ENCODE results near the gene CDYL2.

DNA sequence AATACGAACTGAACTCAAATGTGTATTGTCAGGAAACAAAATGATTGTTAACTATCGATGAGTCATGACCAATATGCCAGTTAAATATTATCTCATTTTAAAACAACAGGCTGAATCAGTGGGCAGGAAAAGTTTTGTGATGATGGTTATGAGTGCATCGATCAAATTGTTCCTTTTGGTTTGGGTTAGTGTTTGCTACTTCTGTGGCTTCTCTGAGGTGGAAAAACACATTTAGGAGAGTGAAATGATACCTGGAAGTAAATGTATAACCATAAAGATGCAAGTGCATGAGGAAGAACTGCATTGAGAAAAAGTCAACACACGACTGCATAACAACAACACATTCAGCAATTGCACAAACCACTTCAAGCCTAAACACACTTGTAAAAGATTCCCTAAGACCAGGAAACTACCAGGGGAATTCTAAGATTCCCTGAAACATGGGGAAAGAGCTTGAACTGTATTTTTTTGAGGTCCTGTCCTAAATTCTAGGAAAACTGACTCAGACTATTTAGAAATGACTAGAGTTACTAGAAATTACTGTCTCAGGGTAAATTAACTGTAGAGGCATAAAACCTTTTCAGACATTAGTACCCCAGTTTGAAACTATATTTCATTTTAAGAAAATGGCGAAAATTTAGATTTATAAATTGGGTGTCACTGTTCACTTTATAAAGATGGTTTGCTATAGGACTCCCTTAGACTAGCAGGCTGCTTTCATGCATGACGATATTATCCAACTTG is 44.8 kb downstream of the CDYL2 start:
- TF ChIP-seq, protein P1, sequence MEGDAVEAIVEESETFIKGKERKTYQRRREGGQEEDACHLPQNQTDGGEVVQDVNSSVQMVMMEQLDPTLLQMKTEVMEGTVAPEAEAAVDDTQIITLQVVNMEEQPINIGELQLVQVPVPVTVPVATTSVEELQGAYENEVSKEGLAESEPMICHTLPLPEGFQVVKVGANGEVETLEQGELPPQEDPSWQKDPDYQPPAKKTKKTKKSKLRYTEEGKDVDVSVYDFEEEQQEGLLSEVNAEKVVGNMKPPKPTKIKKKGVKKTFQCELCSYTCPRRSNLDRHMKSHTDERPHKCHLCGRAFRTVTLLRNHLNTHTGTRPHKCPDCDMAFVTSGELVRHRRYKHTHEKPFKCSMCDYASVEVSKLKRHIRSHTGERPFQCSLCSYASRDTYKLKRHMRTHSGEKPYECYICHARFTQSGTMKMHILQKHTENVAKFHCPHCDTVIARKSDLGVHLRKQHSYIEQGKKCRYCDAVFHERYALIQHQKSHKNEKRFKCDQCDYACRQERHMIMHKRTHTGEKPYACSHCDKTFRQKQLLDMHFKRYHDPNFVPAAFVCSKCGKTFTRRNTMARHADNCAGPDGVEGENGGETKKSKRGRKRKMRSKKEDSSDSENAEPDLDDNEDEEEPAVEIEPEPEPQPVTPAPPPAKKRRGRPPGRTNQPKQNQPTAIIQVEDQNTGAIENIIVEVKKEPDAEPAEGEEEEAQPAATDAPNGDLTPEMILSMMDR (IDR thresholded peaks at IDR 0.05) = no peak
- no peak for TF ChIP-seq POLR2A (IDR thresholded peaks at IDR 0.05)
